ENCODE results near the gene MKNK2.

GRCh38 chr19:2013683-2013961, 37.4 kb downstream of the MKNK2 start:
- TF ChIP-seq, protein P1, sequence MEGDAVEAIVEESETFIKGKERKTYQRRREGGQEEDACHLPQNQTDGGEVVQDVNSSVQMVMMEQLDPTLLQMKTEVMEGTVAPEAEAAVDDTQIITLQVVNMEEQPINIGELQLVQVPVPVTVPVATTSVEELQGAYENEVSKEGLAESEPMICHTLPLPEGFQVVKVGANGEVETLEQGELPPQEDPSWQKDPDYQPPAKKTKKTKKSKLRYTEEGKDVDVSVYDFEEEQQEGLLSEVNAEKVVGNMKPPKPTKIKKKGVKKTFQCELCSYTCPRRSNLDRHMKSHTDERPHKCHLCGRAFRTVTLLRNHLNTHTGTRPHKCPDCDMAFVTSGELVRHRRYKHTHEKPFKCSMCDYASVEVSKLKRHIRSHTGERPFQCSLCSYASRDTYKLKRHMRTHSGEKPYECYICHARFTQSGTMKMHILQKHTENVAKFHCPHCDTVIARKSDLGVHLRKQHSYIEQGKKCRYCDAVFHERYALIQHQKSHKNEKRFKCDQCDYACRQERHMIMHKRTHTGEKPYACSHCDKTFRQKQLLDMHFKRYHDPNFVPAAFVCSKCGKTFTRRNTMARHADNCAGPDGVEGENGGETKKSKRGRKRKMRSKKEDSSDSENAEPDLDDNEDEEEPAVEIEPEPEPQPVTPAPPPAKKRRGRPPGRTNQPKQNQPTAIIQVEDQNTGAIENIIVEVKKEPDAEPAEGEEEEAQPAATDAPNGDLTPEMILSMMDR (IDR thresholded peaks at IDR 0.05 in 8 of 11, conservative IDR thresholded peaks at IDR 0.05 in 3 of 11) = no peak
- no peak for TF ChIP-seq POLR2A (IDR thresholded peaks at IDR 0.05)
- no peak for TF ChIP-seq POLR2AphosphoS5 (IDR thresholded peaks at IDR 0.05)
